Esophagus squamous epithelium (tissue), 5 donors: ENCODE data around the gene MTCL1. TPM values are rescaled to one million over a fixed set of nuclear protein-coding genes. Genes with fewer than 3 reads are reported as not detected.

ENCODE experiments used
- DNase-seq: peaks from one replicate; lab custom pipeline; 2025; lab: John Stamatoyannopoulos, UW
- H3K27ac ChIP-seq, 4 donors: fragments of 200-600 bp; sonication (generic); one replicate each; pipeline ENCODE4 v1.5.1; 2016 to 2019; ENCODE audit warnings: mild to moderate bottlenecking in 1 of 4
- H3K27me3 ChIP-seq, 4 donors: fragments of 200-600 bp; sonication (generic); 1 replicate in 3 of 4; 2 replicates in 1 of 4; pipeline versions ENCODE4 v1.5.1 to v1.6.0; 2017 to 2021; ENCODE audit warnings: antibody characterized with exemption in 1 of 4
- H3K36me3 ChIP-seq, 3 donors: fragments of 200-600 bp; sonication (generic); one replicate each; pipeline ENCODE4 v1.5.1; 2016 to 2019
- H3K4me1 ChIP-seq, 3 donors: fragments of 200-600 bp; sonication (generic); one replicate each; pipeline ENCODE4 v1.5.1; 2017 to 2019
- H3K4me3 ChIP-seq, 4 donors: fragments of 200-600 bp; sonication (generic); 1 replicate in 3 of 4; 2 replicates in 1 of 4; pipeline ENCODE4 v1.5.1; 2016 to 2019; ENCODE audit warnings: mild to moderate bottlenecking in 2 of 4, moderate library complexity in 1 of 4
- H3K9me3 ChIP-seq, 3 donors: fragments of 200-600 bp; sonication (generic); one replicate each; pipeline ENCODE4 v1.5.1; 2016 to 2019
- POLR2A ChIP-seq, 4 donors: fragments of 450-650 bp; IDR thresholded peaks; one replicate each; pipeline ENCODE4 v1.6.1; 2017; ENCODE audit warnings: antibody characterized with exemption in 4 of 4, mild to moderate bottlenecking in 4 of 4, moderate library complexity in 3 of 4
- WGBS, 2 donors: methylation state at CpG; one replicate each; pipeline ENCODE4 v1.1.5; 2018; 5-methylcytosine and 5-hydroxymethylcytosine counted together
- intact Hi-C: fragments of 100-400 bp; cut with DNase I; formaldehyde crosslinking; loops from one replicate; pipeline ENCODE4 v1.15.0; 2022
- total RNA-seq, 4 donors: library from RNA; depleted of rRNA; stranded (reverse); fragments of >200 nt; gene quantifications; one replicate each; pipeline ENCODE4 v1.1.0, GENCODE V29; 2016
- TF ChIP-seq, protein P1 (sequence below), 6 experiments: fragments of 450-650 bp in 4 of 6; fragments of 200-600 bp in 2 of 6; sonication (generic) in 2 of 6; IDR thresholded peaks; one replicate each; pipeline ENCODE4 v1.5.1; 2016 to 2019; ENCODE audit warnings: antibody characterized with exemption in 6 of 6, mild to moderate bottlenecking in 4 of 6, moderate library complexity in 4 of 6
- donor health status: DM: yes; HTN: yes; CAD: no.

The MTCL1 gene
- total RNA-seq, 4 donors from 2014 or later, result 6.5 to 16.4 (median 7.9) TPM

DNA sequence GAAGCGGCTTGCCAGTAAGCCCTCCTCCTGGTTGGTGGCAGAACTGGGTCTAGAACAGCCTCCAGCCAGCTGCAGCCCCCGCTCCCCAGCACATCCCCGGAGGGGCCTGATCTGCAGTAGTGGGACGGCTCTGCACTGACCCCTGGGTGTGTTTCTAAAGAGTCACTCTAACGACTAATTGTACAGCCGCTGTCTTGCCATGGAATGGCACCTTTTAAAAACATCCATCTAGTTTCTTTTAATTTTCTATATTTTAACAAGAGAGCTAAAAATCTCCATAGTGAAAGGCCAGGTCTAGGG lies 82.0 kb downstream of the MTCL1 start:
- no peak for TF ChIP-seq POLR2A (IDR thresholded peaks at IDR 0.05)
- TF ChIP-seq, protein P1, sequence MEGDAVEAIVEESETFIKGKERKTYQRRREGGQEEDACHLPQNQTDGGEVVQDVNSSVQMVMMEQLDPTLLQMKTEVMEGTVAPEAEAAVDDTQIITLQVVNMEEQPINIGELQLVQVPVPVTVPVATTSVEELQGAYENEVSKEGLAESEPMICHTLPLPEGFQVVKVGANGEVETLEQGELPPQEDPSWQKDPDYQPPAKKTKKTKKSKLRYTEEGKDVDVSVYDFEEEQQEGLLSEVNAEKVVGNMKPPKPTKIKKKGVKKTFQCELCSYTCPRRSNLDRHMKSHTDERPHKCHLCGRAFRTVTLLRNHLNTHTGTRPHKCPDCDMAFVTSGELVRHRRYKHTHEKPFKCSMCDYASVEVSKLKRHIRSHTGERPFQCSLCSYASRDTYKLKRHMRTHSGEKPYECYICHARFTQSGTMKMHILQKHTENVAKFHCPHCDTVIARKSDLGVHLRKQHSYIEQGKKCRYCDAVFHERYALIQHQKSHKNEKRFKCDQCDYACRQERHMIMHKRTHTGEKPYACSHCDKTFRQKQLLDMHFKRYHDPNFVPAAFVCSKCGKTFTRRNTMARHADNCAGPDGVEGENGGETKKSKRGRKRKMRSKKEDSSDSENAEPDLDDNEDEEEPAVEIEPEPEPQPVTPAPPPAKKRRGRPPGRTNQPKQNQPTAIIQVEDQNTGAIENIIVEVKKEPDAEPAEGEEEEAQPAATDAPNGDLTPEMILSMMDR (IDR thresholded peaks at IDR 0.05), result no peak
- peaks cover 0 to 13% (median 0%) of the 10 kb centered on the region in 3 donors for H3K4me1 ChIP-seq
- no peaks in the 10 kb centered on the region for H3K27me3 ChIP-seq
- WGBS, 2 donors, result 82 to 93% methylated on average over 5 to 6 of the region's 6 CpGs
- H3K9me3 ChIP-seq, result no peaks in the 10 kb centered on the region
- peaks cover 0 to 31% (median 5%) of the 10 kb centered on the region in 3 donors for H3K36me3 ChIP-seq
- intact Hi-C loops, result no loop called here
- H3K4me3 ChIP-seq, result no peak overlapping the region
- H3K27ac ChIP-seq, result peak overlapping the region in 2 of 4 donors; percentile 42 to 68
- DNase-seq, result no peak

DNA sequence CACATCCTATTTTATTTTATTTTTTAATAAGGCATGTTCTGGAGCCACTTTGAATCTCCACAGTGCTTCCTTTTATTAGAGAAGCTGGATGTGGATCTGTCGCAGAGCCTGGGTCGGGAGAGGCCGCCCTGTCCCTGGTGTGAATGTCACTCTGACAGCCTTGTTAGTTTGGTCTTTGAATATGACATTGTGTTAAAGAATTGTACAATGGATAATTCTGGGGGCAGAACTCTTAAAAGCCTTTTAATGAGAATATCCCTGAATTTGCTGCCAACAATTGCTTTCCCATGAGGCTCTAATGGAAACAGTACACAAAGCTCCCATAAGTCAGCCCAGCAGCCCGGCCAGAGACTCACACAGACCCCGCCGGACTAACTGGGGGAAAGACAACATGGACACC lies 82.4 kb downstream of the MTCL1 start:
- no peak for DNase-seq
- H3K9me3 ChIP-seq, result no peaks in the 10 kb centered on the region
- H3K4me3 ChIP-seq, result no peak overlapping the region
- WGBS, 2 donors, result 92 to 100% methylated on average over 3 of the region's 6 CpGs
- no peak overlapping the region for H3K27ac ChIP-seq
- H3K4me1 ChIP-seq, result peaks cover 0 to 13% (median 0%) of the 10 kb centered on the region in 3 donors
- H3K36me3 ChIP-seq, result peaks cover 0 to 31% (median 5%) of the 10 kb centered on the region in 3 donors
- intact Hi-C loops, result no loop called here
- no peaks in the 10 kb centered on the region for H3K27me3 ChIP-seq
- TF ChIP-seq, protein P1 (IDR thresholded peaks at IDR 0.05), result no peak
- TF ChIP-seq POLR2A (IDR thresholded peaks at IDR 0.05), result no peak

DNA sequence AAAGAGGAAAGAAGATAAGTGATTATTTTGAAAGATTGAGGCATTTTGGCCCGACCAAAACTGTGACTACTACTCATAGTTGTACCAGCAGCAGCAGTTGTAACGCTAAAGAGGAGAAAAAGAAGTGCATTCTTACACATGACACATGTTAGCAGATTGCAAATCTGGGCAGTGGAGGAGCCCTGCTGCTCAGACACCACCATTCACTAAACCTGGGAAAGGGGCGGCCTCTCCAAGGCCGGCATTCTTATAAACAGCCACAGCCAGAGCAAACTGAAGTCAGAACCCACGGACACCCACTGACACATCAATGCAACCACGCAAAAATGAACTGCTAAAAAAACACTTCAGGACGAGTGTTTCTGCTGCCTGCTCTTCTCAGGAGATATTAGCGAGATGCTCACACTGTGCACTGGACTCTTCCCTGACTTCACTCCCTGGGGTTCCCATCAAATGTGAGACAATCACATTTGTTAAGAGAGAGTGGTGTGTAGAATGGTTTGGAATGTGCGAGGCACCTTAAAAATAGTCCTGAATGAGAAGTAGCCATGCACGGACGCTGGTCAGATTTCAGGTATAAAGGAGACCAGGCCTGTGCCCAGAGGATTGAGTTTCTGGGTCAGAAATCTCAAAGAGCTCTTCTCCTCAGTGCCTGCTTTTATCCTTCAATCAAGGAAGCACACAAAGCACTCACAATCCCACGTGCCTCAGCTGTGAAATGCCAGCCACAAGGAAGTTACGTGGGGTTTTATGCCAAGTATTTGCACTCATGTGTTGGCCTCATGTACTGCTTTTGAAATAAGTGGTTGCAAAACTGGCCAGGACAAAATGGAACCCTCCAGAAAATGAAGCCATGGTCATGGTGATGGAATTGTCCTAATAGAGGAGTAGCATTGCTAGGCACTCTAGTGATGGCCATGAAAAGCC lies 83.4 kb downstream of the MTCL1 start:
- TF ChIP-seq, protein P1 (IDR thresholded peaks at IDR 0.05), result no peak
- no peak for TF ChIP-seq POLR2A (IDR thresholded peaks at IDR 0.05)
- 78 to 80% methylated on average over 12 to 13 of the region's 13 CpGs for WGBS, 2 donors
- no peak overlapping the region for H3K27ac ChIP-seq
- no peak for DNase-seq
- no peak overlapping the region for H3K4me3 ChIP-seq
- H3K36me3 ChIP-seq, result peaks cover 0 to 22% (median 5%) of the 10 kb centered on the region in 3 donors
- H3K27me3 ChIP-seq, result no peaks in the 10 kb centered on the region
- H3K9me3 ChIP-seq, result no peaks in the 10 kb centered on the region
- intact Hi-C loops, result no loop called here
- peaks cover 0 to 13% (median 0%) of the 10 kb centered on the region in 3 donors for H3K4me1 ChIP-seq

DNA sequence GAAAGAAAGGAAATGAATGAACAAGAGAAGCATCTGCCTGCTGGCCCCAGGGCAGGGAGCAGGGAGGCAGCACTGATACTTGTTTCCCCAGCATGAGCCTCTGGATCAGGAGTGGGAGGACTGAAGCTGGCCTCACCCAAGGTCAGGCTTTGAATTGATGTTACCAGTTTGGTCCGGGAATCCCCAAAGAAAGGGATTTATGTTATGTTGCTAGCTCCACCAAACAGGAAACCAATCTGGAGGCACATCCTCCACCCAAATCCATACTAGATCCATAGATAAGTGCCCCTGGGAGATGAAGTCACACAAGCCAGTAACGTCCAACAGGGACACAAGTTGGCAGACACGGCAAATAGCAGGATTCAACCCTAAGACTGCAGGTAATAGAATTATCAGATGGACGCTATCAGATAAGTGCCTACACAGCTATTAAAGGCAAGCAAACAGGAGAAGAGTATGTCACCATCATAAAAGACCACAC lies 85.9 kb downstream of the MTCL1 start:
- no peak overlapping the region for H3K4me3 ChIP-seq
- intact Hi-C loops, result no loop called here
- TF ChIP-seq, protein P1 (IDR thresholded peaks at IDR 0.05), result no peak
- WGBS, 2 donors, result 82 to 93% methylated on average over 3 to 4 of the region's 4 CpGs
- H3K27ac ChIP-seq, result no peak overlapping the region
- H3K27me3 ChIP-seq, result no peaks in the 10 kb centered on the region
- H3K9me3 ChIP-seq, result no peaks in the 10 kb centered on the region
- H3K36me3 ChIP-seq, result peaks cover 0 to 1% (median 0%) of the 10 kb centered on the region in 3 donors
- no peak for DNase-seq
- peaks cover 0 to 20% (median 0%) of the 10 kb centered on the region in 3 donors for H3K4me1 ChIP-seq

DNA sequence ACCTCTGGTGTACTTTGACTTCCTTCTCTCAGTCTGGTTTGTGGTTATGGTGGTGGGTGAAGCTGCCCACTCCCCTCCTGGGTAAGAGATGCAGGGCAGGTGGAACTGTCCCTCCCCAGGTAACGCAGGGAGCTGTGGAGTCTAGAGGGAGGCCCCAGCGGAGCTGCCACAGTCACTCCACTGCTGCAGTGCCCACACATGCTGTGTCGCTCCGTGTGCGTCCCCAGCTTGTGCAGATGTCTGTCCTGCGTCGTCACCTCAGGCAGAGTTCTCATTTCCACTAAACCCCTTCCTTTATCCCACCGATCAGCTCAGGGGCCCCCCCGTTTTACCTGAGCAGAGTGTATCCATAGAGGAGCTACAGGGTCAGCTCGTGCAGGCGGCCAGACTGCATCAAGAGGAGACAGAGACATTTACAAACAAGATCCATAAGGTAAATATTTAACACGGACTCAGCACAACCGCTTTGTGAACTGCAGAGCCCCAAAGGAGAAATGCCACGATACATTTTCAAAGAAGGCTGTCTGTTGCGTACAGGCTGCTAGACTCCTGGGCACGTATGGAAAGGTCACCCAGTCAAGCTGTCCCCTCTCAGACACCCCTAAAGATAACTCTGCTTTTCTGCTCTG lies 87.4 kb downstream of the MTCL1 start:
- H3K9me3 ChIP-seq, result no peaks in the 10 kb centered on the region
- DNase-seq, result no peak
- H3K4me1 ChIP-seq, result peaks cover 0 to 17% (median 2%) of the 10 kb centered on the region in 3 donors
- H3K27me3 ChIP-seq, result no peaks in the 10 kb centered on the region
- 71 to 92% methylated on average over 6 to 10 of the region's 16 CpGs for WGBS, 2 donors
- intact Hi-C loops, result no loop called here
- H3K27ac ChIP-seq, result no peak overlapping the region
- no peak overlapping the region for H3K4me3 ChIP-seq
- no peak for TF ChIP-seq POLR2A (IDR thresholded peaks at IDR 0.05)
- TF ChIP-seq, protein P1 (IDR thresholded peaks at IDR 0.05), result no peak
- H3K36me3 ChIP-seq, result peaks cover 0 to 5% (median 0%) of the 10 kb centered on the region in 3 donors
